Measurements from ENCODE around the gene PTBP1. TPM values are rescaled to one million over a fixed set of nuclear protein-coding genes. Genes with fewer than 3 reads are reported as not detected.

Gene PTBP1
- total RNA-seq, 1 experiment from 2014 or later, result 712 TPM

- Mint-ChIP-seq H3K4me1 (0 out of 4 replicates have a peak, but pooled peaks cover 0 to 2% of the 10 kb centered on the region in 2 experiments), H3K36me3 (ENCODE audit: insufficient read depth in 1 of 3, low read depth in 3 of 3) (peaks cover 0 to 4% (median 3%) of the 10 kb centered on the region in 3 experiments; a peak in 4 of 7 replicates), H3K27ac (no peak overlapping the region), H3K27me3 (ENCODE audit: low read depth) (peaks cover 12% of the 10 kb centered on the region), H3K9me3 (peaks cover 16 to 17% of the 10 kb centered on the region in 2 experiments), H3K4me3 (no peak overlapping the region)
- Histone ChIP-seq H3K18ac (ENCODE audit: insufficient read length, low read depth, low read length) (no peak overlapping the region), H2AK5ac (ENCODE audit: insufficient read length, low read length) (no peak overlapping the region), H4K5ac (ENCODE audit: insufficient read length, low read depth, low read length) (no peak overlapping the region), H4K20me1 (ENCODE audit: control insufficient read depth, insufficient read depth, insufficient read length) (no peaks in the 10 kb centered on the region), H2BK12ac (ENCODE audit: insufficient read length, low read depth, low read length) (no peak overlapping the region), H4K91ac (ENCODE audit: insufficient read length, low read depth, low read length) (no peak overlapping the region), H3K23ac (ENCODE audit: insufficient read length, low read depth, low read length) (no peak overlapping the region), H3K9ac (ENCODE audit: extremely low read depth, insufficient read length, low read length) (no peak overlapping the region), H3T11ph (ENCODE audit: low read length) (no peak overlapping the region), H2BK120ac (ENCODE audit: low read depth, low read length, poor library complexity, severe bottlenecking) (no peak overlapping the region), H3K79me2 (ENCODE audit: insufficient read depth, low read length) (no peaks in the 10 kb centered on the region), H2AFZ (ENCODE audit: low read length) (no peak overlapping the region), H3K4ac (ENCODE audit: low read depth, low read length) (no peak overlapping the region), H3K56ac (ENCODE audit: insufficient read length, low read depth, low read length) (no peak overlapping the region), H2BK15ac (ENCODE audit: low read depth, low read length) (no peak overlapping the region), H2BK5ac (ENCODE audit: insufficient read length, low read length) (no peak overlapping the region), H3K23me2 (ENCODE audit: insufficient read length, low read depth, low read length, poor library complexity, severe bottlenecking) (no peaks in the 10 kb centered on the region), H3K14ac (ENCODE audit: insufficient read depth, low read length) (no peak overlapping the region; the same call in 1 of the 2 replicates), H3K27ac (ENCODE audit: insufficient read length, low read depth, low read length) (no peak overlapping the region), H3K9me3 (ENCODE audit: control insufficient read depth, low read depth, low read length) (no peaks in the 10 kb centered on the region), H4K8ac (replicated peaks; ENCODE audit: insufficient read length, low read depth, low read length) (no peak overlapping the region), H2BK20ac (ENCODE audit: low read depth, low read length, poor library complexity, severe bottlenecking) (no peak overlapping the region), H3K79me1 (ENCODE audit: insufficient read depth, low read depth, low read length, poor library complexity, severe bottlenecking) (no peaks in the 10 kb centered on the region), H3K4me1 (ENCODE audit: insufficient read depth, low read length) (no peaks in the 10 kb centered on the region), H3K4me2 (ENCODE audit: insufficient read depth, insufficient read length, low read length) (no peak overlapping the region), H3K27me3 (ENCODE audit: insufficient read depth, low read length) (no peaks in the 10 kb centered on the region)
- no peak for TF ChIP-seq CTCF (conservative IDR thresholded peaks at IDR 0.05)
- WGBS (ENCODE audit: extremely low coverage, insufficient read length, low lambda C conversion rate), result no CpG with 5 or more reads among the region's 50 CpGs
- peak; percentile 20 for DNase-seq
Measured at GRCh38 chr19:757811-758668, 39.2 kb upstream of the PTBP1 start.

All from H9 (cell line).